ENCODE results near the gene LSP1.

- TF ChIP-seq, protein P1, sequence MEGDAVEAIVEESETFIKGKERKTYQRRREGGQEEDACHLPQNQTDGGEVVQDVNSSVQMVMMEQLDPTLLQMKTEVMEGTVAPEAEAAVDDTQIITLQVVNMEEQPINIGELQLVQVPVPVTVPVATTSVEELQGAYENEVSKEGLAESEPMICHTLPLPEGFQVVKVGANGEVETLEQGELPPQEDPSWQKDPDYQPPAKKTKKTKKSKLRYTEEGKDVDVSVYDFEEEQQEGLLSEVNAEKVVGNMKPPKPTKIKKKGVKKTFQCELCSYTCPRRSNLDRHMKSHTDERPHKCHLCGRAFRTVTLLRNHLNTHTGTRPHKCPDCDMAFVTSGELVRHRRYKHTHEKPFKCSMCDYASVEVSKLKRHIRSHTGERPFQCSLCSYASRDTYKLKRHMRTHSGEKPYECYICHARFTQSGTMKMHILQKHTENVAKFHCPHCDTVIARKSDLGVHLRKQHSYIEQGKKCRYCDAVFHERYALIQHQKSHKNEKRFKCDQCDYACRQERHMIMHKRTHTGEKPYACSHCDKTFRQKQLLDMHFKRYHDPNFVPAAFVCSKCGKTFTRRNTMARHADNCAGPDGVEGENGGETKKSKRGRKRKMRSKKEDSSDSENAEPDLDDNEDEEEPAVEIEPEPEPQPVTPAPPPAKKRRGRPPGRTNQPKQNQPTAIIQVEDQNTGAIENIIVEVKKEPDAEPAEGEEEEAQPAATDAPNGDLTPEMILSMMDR (IDR thresholded peaks at IDR 0.05) = no peak
- TF ChIP-seq POLR2A (IDR thresholded peaks at IDR 0.05) = peak; percentile 2 to 79
Observed at GRCh38 chr11:1863352-1864216, 10.7 kb downstream of the LSP1 start.

All from adrenal gland (tissue), 5 donors.